Measurements from ENCODE around the gene CCDC88B.
A peak's percentile ranks its signal among the peaks of the same experiment; 100 is the strongest.

CCDC88B gene

GRCh38 chr11:64339754-64340408 lies at the start of gene CCDC88B:
CCDC88B (plus strand) TSS chr11:64340204; CDS start chr11:64340267, 63 bp downstream.
- DNase-seq = no peak

GRCh38 chr11:64290352-64291261 lies 49.4 kb upstream of the CCDC88B start:
- no peak for DNase-seq

GRCh38 chr11:64291262-64291751 lies 48.7 kb upstream of the CCDC88B start, which contains the start of gene KCNK4:
KCNK4 (plus strand) TSS chr11:64291302; CDS start chr11:64293019, 1,717 bp downstream.
- DNase-seq = no peak

- DNase-seq = no peak
These were observed 48.1 kb upstream of the CCDC88B start for GRCh38 chr11:64291752-64292459.

GRCh38 chr11:64292460-64293254 lies 47.3 kb upstream of the CCDC88B start:
- DNase-seq = no peak

GRCh38 chr11:64294774-64295173 lies 45.2 kb upstream of the CCDC88B start:
- DNase-seq = no peak

- DNase-seq = no peak
These were observed 44.2 kb upstream of the CCDC88B start for GRCh38 chr11:64295760-64296159.

- DNase-seq = no peak
These were observed 43.8 kb upstream of the CCDC88B start for GRCh38 chr11:64296236-64296635.

GRCh38 chr11:64296830-64297698 lies 42.9 kb upstream of the CCDC88B start:
- DNase-seq = no peak

- no peak for DNase-seq
These were observed 42.2 kb upstream of the CCDC88B start for GRCh38 chr11:64297699-64298358.

- DNase-seq = no peak
These were observed 40.8 kb upstream of the CCDC88B start for GRCh38 chr11:64298966-64299846.

- no peak for DNase-seq
These were observed 40.0 kb upstream of the CCDC88B start, which contains the start of gene CATSPERZ for GRCh38 chr11:64299847-64300648. CATSPERZ (plus strand) TSS chr11:64300358; CDS start chr11:64300411, 53 bp downstream.

- DNase-seq = no peak
These were observed 36.6 kb upstream of the CCDC88B start for GRCh38 chr11:64303109-64304031.

GRCh38 chr11:64304032-64304315 lies 36.0 kb upstream of the CCDC88B start:
- DNase-seq = no peak

- DNase-seq = peak; percentile 93
These were observed 35.5 kb upstream of the CCDC88B start for GRCh38 chr11:64304316-64305072.

- peak; percentile 99 for DNase-seq
These were observed 34.8 kb upstream of the CCDC88B start, which contains the start of gene ESRRA for GRCh38 chr11:64305075-64305690. ESRRA (plus strand) TSS chr11:64305524; CDS start chr11:64307180, 1,656 bp downstream.
